DOHH2 (cell line): Measurements from ENCODE around the gene FLT3.
"Not testable (repeated sequence)": the region's sequence is repeated elsewhere in the genome, so short reads cannot be mapped to it uniquely, and the experiment has no call there.

Experiments used
- H3F3A ChIP-seq: fragments of 200-600 bp; sonication (generic), shearing (Covaris generic); 2 replicates; pipeline ENCODE4 v1.6.0; 2016; ENCODE audit warnings: antibody characterized with exemption, mild to moderate bottlenecking; ENCODE audit not compliant: control insufficient read depth, insufficient read depth
- H3K27ac ChIP-seq: fragments of 200-600 bp; sonication (generic); 2 replicates; pipeline ENCODE4 v1.5.1; 2014; ENCODE audit warnings: low read depth, mild to moderate bottlenecking, low read length, moderate library complexity
- H3K27me3 ChIP-seq: fragments of 200-600 bp; sonication (generic); 2 replicates; pipeline ENCODE4 v1.6.1; 2014; ENCODE audit warnings: mild to moderate bottlenecking, low read length, mixed read lengths; ENCODE audit not compliant: control insufficient read depth
- H3K36me3 ChIP-seq: fragments of 200-600 bp; sonication (generic); 2 replicates; pipeline ENCODE4 v1.6.1; 2014; ENCODE audit warnings: mild to moderate bottlenecking, low read length, moderate library complexity, mixed read lengths; ENCODE audit not compliant: control insufficient read depth
- H3K4me1 ChIP-seq: fragments of 200-600 bp; sonication (generic); 2 replicates; pipeline ENCODE4 v1.6.1; 2014; ENCODE audit warnings: mild to moderate bottlenecking, low read length, mixed read lengths; ENCODE audit not compliant: control insufficient read depth
- H3K4me2 ChIP-seq: fragments of 200-600 bp; sonication (generic); 2 replicates; pipeline ENCODE4 v1.6.0; 2014; ENCODE audit warnings: mild to moderate bottlenecking, low read length, moderate library complexity
- H3K4me3 ChIP-seq: fragments of 200-600 bp; sonication (generic); 2 replicates; pipeline ENCODE4 v1.5.1; 2014; ENCODE audit warnings: mild to moderate bottlenecking, low read length, mixed read lengths
- H3K79me2 ChIP-seq: fragments of 200-600 bp; sonication (generic); 2 replicates; pipeline ENCODE4 v1.6.1; 2014; ENCODE audit warnings: mild to moderate bottlenecking, low read length, mixed read lengths; ENCODE audit not compliant: control insufficient read depth
- H3K9me2 ChIP-seq: fragments of 200-600 bp; sonication (generic); replicated peaks from 2 replicates; pipeline ENCODE4 v1.6.1; 2014; ENCODE audit warnings: mild to moderate bottlenecking, low read length, mixed read lengths; ENCODE audit not compliant: control insufficient read depth
- H3K9me3 ChIP-seq: fragments of 200-600 bp; sonication (generic); 2 replicates; pipeline ENCODE4 v1.6.1; 2014; ENCODE audit warnings: antibody characterized with exemption, low read length, mixed read lengths; ENCODE audit not compliant: control insufficient read depth, insufficient read depth
- H4K20me1 ChIP-seq: fragments of 200-600 bp; sonication (generic); 2 replicates; pipeline ENCODE4 v1.6.0; 2014; ENCODE audit warnings: low read depth, mild to moderate bottlenecking, antibody characterized with exemption, low read length, moderate library complexity; ENCODE audit not compliant: control insufficient read depth, insufficient read depth
- EZH2phosphoT487 ChIP-seq: fragments of 200-600 bp; sonication (generic); IDR thresholded peaks from 2 replicates; pipeline ENCODE4 v1.6.1; 2017; ENCODE audit warnings: borderline replicate concordance, mild to moderate bottlenecking, antibody characterized with exemption, low read length, moderate library complexity, mixed read lengths
- TF ChIP-seq, protein P1 (sequence below): fragments of 200-600 bp; sonication (generic); IDR thresholded peaks from one replicate; pipeline ENCODE4 v1.5.1; 2014; ENCODE audit warnings: antibody characterized with exemption, mild to moderate bottlenecking, low read depth, low read length; ENCODE audit not compliant: poor library complexity, severe bottlenecking

The FLT3 gene

DNA sequence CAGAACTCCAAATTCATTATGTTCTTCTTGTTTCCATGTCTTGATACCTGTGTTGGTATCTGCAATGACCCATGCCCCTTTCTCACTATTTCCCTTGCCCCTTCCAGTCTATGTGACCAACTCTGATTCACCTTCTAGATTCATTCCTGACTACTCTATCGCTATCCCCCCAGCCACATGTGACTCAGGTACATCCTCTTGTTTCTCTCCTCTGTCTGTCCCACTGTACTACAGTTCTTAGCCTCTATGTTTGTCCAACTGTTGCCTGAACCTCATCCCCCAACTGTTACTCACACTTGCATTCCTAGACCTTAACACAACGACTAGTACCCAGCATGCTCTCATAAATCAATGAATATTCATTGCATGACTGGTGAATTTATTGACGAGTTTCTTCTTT, 10.0 kb upstream of the FLT3 start:
- Histone ChIP-seq H3F3A (no peaks in the 10 kb centered on the region), H3K27me3 (peaks cover 9% of the 10 kb centered on the region; the same call in 1 of the 2 replicates), H3K79me2 (no peaks in the 10 kb centered on the region), H3K9me3 (no peaks in the 10 kb centered on the region), H3K36me3 (no peaks in the 10 kb centered on the region), H3K4me1 (no peaks in the 10 kb centered on the region), H3K4me2 (no peak overlapping the region), H4K20me1 (no peaks in the 10 kb centered on the region), H3K9me2 (no peaks in the 10 kb centered on the region), H3K27ac (no peak overlapping the region), H3K4me3 (no peak overlapping the region)
- TF ChIP-seq EZH2phosphoT487 = no peak
- TF ChIP-seq, protein P1, sequence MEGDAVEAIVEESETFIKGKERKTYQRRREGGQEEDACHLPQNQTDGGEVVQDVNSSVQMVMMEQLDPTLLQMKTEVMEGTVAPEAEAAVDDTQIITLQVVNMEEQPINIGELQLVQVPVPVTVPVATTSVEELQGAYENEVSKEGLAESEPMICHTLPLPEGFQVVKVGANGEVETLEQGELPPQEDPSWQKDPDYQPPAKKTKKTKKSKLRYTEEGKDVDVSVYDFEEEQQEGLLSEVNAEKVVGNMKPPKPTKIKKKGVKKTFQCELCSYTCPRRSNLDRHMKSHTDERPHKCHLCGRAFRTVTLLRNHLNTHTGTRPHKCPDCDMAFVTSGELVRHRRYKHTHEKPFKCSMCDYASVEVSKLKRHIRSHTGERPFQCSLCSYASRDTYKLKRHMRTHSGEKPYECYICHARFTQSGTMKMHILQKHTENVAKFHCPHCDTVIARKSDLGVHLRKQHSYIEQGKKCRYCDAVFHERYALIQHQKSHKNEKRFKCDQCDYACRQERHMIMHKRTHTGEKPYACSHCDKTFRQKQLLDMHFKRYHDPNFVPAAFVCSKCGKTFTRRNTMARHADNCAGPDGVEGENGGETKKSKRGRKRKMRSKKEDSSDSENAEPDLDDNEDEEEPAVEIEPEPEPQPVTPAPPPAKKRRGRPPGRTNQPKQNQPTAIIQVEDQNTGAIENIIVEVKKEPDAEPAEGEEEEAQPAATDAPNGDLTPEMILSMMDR = no peak

DNA sequence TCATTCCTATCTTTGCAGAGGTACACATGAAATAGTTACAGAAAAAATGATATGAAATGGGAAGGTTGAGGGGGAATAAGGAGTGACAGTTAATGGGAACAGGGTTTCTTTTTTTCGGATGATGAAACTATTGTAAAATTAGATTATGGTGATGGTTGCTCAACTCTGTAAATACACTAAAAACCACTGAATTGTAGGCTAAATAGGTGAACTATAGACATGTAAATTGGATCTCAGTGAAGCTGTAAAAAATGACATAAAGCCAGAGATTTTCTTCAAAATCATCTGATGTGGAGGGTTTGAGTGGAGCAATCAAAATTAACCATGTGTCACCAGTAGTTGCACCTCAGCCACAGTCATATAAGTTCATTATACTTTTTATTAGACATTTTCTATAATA, 6.6 kb upstream of the FLT3 start:
- no peaks in the 10 kb centered on the region for H4K20me1 ChIP-seq
- no peak overlapping the region for H3K27ac ChIP-seq
- no peaks in the 10 kb centered on the region for H3K9me2 ChIP-seq
- H3K4me1 ChIP-seq = no peaks in the 10 kb centered on the region
- no peaks in the 10 kb centered on the region for H3K79me2 ChIP-seq
- H3K36me3 ChIP-seq = no peaks in the 10 kb centered on the region
- TF ChIP-seq, protein P1 = no peak
- no peak for TF ChIP-seq EZH2phosphoT487
- H3K4me3 ChIP-seq = no peak overlapping the region
- no peaks in the 10 kb centered on the region for H3F3A ChIP-seq
- H3K4me2 ChIP-seq = no peak overlapping the region
- H3K9me3 ChIP-seq = no peaks in the 10 kb centered on the region
- peaks cover 12% of the 10 kb centered on the region for H3K27me3 ChIP-seq

DNA sequence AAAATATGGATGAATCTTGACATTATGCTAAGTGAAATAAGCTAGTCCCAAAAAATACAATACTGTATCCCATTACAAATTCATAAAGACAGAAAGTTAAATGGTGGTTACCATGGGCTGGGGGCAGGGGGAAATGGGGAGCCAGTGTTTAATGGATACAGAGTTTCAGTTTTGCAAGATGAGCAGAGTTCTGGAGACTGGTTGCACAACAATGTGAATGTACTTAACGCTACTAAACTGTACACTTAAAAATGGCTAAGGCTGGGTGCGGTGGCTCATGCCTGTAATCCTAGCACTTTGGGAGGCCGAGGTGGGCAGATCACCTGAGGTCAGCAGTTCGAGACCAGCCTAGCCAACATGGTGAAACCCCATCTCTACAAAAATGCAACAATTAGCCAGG, 1.5 kb upstream of the FLT3 start:
- H3K4me2 ChIP-seq, H3K79me2 ChIP-seq: not testable (repeated sequence)
- peaks cover 51% of the 10 kb centered on the region for H3K27me3 ChIP-seq

DNA sequence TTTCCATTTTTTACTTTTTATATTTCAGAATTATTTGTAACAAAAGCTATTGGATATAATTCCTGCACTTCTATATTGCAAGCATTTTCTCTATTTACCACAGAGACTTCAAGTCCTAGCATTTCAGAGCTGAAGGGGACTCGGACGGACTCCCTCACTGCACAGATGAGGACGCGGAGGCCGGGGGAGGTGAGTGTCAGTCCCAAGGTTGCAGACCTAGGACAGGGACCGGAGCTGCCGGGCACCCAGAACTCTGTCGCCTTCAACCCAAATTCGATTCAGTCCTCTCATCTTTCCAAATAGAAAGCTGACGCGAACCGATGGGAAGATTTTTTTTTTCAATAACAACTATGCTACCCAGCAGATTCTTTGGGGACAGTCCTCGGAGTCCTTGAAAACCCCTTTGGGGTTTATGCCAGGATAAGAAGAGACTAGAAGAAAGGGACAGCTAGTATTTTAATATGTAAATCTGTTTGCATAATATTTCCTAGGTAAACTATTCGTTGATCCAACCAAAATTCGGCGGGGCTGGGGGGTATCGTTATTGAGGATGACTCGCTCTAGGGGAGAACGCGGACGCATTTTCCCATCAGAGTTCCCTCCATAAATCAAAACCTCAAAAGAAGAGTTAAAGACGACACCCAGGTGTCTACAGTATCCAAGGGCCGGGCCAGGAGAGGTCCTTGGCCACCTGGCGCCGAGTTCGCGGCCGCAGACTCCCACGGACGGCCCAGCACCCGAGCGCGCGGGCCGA, 803 bp downstream of the FLT3 start:
- TF ChIP-seq, protein P1 = no peak
- no peak; the same call in 1 of the 2 replicates for TF ChIP-seq EZH2phosphoT487
- Histone ChIP-seq H3K36me3 (no peaks in the 10 kb centered on the region), H3K27ac (no peak overlapping the region), H4K20me1 (no peaks in the 10 kb centered on the region), H3K4me3 (peak overlapping the region; percentile 55), H3K4me2 (peak overlapping the region; percentile 67), H3K27me3 (peaks cover 59% of the 10 kb centered on the region), H3F3A (no peaks in the 10 kb centered on the region), H3K4me1 (peaks cover 12% of the 10 kb centered on the region), H3K9me3 (no peaks in the 10 kb centered on the region), H3K79me2 (no peaks in the 10 kb centered on the region), H3K9me2 (no peaks in the 10 kb centered on the region)

More for the DNA sequence above, 1.5 kb upstream of the FLT3 start:
- H3K4me3 ChIP-seq, H3K9me3 ChIP-seq, H3K27ac ChIP-seq, H3K36me3 ChIP-seq, H3F3A ChIP-seq, H3K9me2 ChIP-seq, H4K20me1 ChIP-seq: not testable (repeated sequence)
- H3K4me1 ChIP-seq = peaks cover 12% of the 10 kb centered on the region
